Fibroblast of lung (primary cell): ENCODE data around the gene CLEC11A.

Experiments
- CTCF ChIP-seq, 2 donors: IDR thresholded peaks in 1 of 2; conservative IDR thresholded peaks in 1 of 2; 1 replicate in 1 of 2; 2 replicates in 1 of 2; pipeline ENCODE4 v1.5.1; 2011 to 2012; ENCODE audit warnings: low read length in 2 of 2, control low read depth in 1 of 2, inconsistent platforms in 1 of 2, low read depth in 1 of 2, mild to moderate bottlenecking in 1 of 2
- EZH2 ChIP-seq: IDR thresholded peaks from 2 replicates; pipeline ENCODE4 v1.5.1; 2012; ENCODE audit warnings: low read length, control low read depth, mild to moderate bottlenecking; ENCODE audit errors: missing control alignments

GRCh38 chr19:50729894-50730293 lies 6.7 kb downstream of the CLEC11A start:
- no peak for TF ChIP-seq CTCF (conservative IDR thresholded peaks at IDR 0.05 in 1 of 2, IDR thresholded peaks at IDR 0.05 in 1 of 2; ENCODE audit: low read depth in 1 of 2, low read length in 2 of 2)
- no peak for TF ChIP-seq EZH2
